HG03280 (cell line): ENCODE measurements around the gene SPATA32.
A peak's percentile ranks its signal among the peaks of the same experiment; 100 is the strongest.

Source experiments
- ATAC-seq: cut with Tn5 transposase; IDR thresholded peaks from one replicate; pipeline ENCODE4 v1.9.1; 2021; ENCODE audit warnings: mild to moderate bottlenecking, moderate library complexity; ENCODE audit not compliant: unreplicated experiment

SPATA32 gene

GRCh38 chr17:45230410-45230786, 31.5 kb downstream of the SPATA32 start:
- no peak for ATAC-seq

DNA sequence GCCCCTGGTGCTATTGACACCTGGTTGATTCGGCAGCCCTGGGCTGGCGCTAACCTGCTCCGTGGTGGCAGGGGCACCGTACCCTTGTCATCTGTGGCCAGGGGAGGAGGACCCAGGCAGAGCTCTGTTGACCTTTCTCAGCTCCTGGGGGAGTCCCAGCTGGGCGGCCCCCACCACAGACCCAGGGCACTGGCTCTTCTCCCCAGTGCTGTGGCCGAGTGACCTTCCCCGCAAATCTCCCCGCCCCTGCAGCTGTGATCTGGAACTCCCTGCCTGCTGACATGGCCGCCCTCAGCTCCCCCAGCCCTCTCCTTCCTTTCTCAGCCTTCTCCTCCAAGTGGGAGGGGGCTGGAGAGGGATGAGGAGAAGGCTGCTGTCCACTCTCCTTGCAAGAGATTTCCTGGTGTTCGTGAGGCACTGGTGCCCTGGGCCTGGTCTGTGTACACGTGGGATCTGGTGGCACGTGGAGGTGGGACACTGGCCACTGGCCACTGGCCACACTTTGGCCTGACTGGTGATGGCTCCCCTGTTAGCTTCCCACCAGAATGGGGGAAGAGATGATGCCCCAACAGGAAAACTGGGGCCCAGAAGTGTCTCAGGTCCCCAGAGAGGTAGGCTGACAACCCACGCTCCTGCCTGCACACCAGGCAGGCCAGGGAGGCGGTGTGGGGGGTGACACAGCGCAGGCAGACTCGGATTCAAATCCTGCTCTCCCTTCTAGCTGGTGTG, 32.0 kb downstream of the SPATA32 start:
- ATAC-seq: no peak

DNA sequence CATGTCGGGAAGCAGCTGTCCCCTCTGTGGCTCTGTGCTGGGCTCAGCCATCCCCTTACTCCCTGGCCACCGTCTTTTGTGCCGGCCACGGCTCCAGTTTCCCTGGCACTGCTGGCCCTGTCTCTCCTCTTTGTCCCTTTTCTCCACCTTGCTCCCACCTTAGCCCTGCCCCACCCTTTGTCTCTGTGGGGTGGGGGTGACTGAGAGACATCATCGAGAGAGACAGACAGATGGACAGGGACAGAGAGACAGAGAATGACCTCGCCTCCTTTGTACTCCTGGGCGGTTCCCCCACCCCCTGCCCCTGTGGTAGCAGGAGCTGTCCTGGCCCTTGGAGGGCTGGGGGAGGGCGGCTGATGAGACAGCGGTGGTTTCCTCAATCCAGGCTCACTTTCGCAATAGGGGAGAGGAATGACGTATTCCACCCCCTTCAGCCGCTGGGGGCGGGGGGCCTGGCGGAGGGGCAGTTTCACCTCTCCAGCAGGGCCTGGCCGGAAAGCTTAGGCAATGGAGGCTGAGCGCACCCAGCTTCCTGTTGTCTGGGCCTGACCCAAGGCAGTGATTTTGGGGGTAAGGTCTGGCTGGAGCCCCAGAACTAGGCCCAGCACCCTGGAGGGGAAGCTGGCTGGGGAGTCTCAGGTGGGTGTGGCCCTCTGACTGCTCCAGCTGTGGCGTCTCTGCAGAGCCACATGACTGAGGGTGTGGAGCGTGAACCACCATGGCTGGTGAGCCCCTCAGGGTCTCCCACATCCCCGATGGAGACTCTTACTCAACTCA, 32.9 kb downstream of the SPATA32 start:
- peak; percentile 32 for ATAC-seq

DNA sequence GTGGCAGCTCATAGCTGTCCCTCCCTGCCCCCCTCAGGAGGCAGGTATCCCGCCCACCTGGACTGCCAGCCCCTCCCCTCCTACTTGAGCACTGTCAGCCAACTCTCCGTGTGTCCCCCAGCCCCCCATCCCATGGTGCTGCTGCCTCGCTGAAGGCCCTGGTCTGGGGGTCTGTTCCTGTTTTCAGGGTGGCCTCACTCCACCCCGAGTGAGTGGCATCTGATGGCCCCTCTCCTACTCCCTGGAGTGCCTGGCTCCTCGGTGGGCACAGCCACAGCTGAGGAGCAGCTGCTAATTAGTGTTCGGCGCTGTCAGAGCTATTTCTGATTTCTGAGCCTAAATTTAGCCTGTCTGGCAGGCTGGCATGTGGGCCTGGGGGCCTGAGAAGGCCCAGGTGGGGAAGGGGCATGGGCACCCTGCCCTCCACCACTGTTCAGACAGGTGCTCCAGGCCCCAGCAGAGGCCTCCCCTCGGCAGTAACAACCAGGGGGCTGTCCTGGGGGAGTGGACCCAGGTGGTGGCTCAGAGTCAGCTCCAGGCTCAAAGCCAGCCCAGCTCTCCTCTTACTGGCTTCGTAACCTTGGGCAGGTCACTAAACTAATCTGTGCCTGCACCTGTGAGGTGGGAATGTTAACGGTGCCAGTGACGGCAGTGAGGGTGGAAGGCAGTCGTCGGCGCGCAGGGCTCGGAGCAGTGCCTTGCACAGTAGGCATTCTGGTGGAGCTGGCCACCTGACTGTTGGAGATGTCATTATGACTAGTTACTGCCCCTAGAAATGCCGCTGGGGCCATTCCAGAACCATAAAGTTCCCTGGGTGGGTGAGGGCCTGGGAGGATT, 33.8 kb downstream of the SPATA32 start:
- ATAC-seq: no peak

GRCh38 chr17:45227101-45227925, 34.6 kb downstream of the SPATA32 start:
- no peak for ATAC-seq

DNA sequence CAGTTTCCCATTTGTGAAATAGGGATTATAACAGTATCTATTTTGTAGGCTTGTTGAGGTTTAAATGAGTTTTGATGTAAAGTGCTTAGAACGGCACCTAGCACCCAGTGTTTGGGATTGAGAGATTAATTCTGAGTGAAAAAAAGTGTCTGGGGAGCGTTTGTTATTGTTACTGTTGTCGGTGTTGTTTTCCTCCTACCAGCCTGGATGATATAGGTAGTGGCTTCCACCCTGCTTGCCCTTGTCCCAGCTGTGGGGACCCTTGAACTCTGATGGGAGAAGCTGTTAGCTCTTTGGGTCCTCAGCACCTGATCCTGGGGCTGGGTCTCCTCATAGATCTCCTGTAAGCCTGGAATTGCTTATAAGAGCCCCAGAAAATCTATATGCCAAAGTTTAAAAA, 35.3 kb downstream of the SPATA32 start:
- no peak for ATAC-seq

DNA sequence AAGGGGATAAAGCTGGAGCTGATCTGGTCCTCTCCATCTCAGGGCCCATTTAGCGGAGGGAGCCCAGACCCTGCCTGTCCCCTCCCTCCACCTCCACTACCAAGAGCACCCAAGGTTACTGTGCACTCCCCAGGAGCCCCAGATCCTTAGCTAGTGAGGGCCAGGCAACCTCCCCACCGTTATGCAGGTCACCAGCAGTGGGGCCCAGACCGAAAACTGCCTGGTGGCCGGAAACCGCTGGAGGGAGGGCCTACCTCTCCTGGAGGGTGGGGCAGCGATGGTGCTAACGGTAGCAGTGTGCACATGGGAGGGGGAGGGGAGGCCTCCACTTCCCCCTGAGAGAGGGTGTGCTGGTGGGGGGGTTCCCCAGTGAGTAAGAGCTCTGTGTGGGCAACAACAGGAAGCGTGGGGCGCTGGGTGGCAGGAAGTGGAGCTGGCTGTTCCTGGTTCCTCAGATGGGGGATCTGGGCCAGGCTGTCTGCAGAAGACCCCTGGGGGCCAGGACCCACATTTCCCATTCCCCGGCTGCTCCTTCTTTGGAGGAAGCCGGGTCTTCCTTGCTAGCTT, 35.8 kb downstream of the SPATA32 start:
- ATAC-seq: peak; percentile 48

- ATAC-seq: no peak
Observed at GRCh38 chr17:45225051-45225700, 36.7 kb downstream of the SPATA32 start.

- ATAC-seq: no peak
Observed at GRCh38 chr17:45224671-45225050, 37.2 kb downstream of the SPATA32 start.

DNA sequence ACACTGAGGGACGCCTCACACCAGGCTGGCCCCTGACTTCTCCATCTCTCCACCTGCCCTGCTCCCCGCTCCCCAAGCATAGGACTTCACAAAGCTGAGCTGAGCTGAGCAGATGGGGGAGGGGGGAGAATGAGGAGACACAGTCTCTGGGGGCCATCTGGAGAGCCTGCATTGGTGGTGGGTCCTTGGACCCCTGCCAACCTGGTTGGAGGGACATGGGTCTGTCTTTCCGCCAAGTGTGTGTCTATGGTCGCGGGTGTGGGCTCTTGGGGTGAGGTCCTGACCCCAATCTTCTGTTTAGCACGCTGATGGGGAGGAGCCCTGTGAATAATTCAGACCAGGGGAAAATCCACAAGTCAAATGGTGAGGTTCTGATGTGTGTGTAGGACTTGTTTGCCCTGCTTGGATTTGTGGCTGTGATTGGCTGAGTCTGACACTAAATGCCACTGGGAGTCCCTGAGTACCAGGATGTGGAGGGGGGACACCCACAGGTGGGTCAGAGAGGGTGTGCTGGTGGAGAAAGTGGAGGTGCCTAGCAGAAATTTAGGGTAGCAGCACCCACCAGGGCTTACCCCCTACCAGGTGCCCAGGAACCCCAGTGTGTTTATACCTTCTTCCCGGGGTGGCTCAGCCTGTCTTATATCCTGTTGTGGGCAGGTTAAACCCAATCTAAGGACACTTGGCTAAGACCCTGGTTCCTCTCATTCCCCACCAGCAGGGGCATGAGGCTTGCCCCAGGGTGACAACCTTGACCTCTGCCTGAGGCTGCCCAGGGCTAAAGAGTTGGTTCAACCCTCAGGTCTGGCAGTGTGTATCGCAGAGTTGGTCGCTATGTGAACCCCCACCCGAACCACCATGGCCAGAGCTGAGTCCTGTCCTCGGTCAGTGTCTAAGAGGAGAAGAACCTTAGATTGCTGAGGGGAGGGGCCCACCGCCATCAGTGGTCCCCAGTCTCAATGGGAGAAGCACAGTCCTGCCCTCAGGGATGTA, 38.1 kb downstream of the SPATA32 start:
- ATAC-seq: no peak

DNA sequence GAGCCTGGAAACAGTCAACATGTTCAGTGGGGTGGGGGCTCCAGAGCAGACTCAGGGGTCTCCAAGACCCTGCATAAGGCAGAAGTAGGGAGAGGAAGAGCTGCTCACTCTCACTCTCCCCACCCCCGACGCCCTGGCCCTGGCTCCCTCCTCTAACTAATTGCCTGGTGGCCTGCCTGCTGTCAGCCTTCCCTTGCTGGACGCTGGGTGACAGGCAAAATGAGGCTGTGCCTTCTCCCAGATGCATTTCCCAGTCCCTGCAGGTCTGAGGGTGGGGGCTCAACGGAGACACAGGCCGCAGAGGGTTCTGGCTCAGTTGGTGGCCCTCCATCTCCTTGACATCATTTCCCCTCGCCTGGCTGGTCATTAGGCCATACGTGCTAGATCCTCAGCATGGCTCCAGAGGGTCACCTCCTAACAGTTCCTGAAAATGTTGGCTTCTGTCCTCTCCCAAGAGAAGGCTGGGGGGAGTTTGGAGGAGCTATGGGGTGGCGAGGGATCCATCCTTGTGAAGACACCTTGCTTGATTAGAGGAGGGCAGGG, 38.8 kb downstream of the SPATA32 start:
- ATAC-seq: no peak

DNA sequence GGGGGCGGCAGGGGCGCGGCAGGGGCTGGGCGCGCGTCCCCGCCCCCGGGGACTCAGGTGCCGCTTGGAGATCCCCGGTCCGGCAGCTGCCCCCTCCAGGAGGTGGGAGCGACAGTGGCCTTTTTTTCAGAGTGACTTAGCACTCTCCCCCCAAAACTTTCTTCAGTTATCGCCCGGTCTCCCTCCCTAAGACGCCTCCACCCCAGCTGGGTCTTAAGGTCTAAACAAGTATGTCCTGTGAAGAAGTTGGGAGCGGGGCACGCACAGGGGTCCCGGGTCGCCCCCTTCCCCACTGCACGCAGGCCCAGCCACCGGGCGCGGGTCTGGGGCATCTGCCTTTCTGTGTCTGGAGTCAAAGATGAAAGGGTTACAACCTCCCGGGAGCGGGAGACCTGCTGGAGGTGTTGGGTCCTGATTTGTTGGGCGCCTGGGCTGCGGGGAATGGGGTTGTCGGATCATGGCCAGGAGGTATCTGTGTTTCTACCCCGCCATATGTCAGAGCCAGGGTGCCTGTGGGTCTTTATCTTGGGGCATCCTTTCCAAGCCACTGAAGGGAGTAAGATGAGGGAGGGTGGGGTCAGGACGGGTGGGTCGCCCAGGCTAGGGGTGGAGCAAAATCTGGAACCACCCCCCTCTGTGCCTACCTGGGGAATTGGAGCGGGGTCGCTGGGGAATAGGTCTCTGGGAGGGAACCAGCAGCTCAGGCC, 39.5 kb downstream of the SPATA32 start:
- ATAC-seq: no peak

DNA sequence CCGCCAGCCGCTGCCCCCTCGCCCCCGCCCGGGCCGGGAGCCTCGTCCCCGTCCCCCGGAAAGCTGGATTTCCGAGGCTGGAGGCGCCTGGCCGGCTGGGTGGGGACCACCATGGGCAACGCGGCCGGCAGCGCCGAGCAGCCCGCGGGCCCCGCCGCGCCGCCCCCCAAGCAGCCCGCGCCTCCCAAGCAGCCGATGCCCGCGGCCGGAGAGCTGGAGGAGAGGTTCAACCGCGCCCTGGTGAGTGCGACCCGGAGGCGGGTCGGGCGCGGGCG, 39.9 kb downstream of the SPATA32 start:
- ATAC-seq: no peak

DNA sequence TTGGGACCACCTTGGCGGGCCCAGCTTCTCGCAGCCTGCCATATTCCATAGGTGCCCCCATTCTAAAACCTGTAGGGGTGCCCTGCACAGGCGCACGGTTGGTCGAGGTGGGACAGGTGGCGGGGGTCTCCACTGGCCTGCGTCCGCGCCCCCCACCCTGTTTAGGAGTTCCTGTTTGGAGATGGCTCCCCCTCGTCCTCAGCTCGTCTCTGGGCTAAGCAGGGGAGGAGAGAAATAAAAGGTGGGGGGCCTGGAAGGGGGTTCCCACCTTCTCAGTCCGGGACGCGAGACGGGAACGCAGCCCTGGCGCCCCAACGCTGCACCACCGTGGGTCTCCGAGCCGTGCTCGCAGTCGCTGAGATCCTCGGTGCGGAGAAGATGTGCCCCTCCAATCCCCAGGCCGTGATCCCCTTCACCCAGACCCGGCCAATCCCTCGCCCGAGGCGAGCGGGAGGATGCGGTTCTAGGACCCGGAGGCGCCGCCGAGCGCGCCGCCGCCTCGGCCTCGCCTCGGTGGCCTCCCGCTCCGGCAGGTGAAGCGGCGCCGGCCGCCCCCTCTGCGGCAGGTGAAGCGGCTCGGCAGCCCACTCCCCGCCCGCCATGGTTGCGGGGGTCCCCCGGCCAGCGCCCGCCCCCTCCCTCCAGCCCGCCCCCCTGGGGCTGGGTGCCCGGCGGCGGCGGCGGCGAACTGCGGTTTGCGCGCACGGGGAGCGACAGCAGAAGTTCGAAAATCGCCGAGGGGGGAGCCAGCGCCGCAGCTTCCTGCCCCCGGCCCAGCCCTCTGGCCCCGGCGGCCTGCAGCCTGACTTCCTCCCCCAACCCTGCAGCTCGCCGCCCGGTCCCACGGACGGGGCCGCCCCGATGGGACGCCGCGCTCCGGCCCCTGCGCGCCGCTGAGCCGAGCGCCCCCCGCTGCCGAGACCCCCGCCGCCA, 40.5 kb downstream of the SPATA32 start, which contains the start of gene FMNL1:
Gene FMNL1, plus strand, starts transcription at position 805 of the 933 bp plus-strand sequence. CDS start 240 bp downstream, outside the sequence.
- no peak for ATAC-seq

DNA sequence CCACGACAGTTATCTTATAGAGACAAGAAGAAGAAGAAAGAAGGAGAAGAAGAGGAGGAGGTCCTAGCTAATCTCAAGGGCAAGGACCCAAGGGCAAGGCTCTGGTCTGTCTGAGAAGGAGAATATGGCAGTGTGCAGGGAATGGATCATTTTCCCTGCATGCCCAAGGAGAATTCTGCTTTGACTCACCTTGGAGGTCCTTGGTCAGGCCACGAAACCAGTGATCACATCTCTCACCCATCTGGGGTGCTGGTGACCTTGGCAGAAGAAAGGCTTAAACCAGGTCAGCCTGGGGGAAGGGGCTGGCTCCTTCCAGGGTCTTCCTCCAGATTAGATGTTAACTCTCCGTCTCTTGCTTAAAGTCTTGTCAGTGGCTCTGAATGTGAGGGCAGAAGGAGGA, 41.8 kb downstream of the SPATA32 start:
- ATAC-seq: no peak

DNA sequence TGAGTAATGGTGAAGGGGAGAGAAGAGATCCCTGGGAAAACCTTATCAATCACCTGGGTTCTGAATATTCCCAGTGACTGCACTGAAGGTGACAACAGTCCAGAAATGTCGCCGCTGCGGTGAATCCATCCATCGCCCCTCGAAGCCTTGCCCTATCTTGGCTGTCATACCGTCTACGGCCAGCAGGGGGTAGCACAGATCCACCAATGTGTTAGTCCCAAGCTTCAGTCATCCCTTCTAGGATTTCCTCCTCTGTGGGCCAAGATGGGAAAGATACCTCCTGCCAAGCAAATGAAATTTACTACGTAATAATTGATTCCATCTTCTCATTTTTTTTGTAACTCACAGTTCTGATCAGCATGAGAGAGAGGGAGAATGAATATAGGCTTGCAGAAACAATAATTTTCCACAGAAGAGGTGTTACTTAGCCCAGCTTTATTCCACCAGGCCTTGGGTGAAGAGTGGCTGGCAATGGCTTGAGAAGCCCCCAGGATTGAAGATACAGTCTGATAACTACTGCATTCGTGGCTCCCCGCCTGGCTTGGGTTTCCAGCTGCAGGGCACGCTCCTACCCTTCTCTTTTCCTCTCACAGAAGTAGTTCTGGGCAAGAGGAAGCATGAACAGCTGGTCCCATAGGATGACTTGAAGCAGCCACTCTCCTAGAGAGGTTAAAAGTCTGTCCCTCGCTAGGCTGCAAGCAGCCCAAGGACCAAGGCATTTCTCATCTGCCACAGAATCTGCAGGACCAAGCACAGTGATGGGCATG, 42.8 kb downstream of the SPATA32 start:
- no peak for ATAC-seq
